Esophagus muscularis mucosa (tissue), 4 donors: ENCODE measurements around the gene DNMT3B. TPM values are rescaled to one million over a fixed set of nuclear protein-coding genes. Genes with fewer than 3 reads are reported as not detected.

ENCODE experiments used
- DNase-seq: peaks from one replicate; pipeline ENCODE4 v3.0.0-alpha.2; 2017; ENCODE audit errors: extremely low spot score
- H3K27ac ChIP-seq, 4 donors: fragments of 200-600 bp; sonication (generic); replicated peaks in 1 of 4; 1 replicate in 3 of 4; 2 replicates in 1 of 4; pipeline ENCODE4 v1.5.1; 2016 to 2019; ENCODE audit warnings: mild to moderate bottlenecking in 1 of 4
- H3K27me3 ChIP-seq, 4 donors: fragments of 200-600 bp; sonication (generic); one replicate each; pipeline versions ENCODE4 v1.5.1 to v1.6.0; 2016 to 2019
- H3K36me3 ChIP-seq, 4 donors: fragments of 200-600 bp; sonication (generic); one replicate each; pipeline ENCODE4 v1.5.1; 2016 to 2019
- H3K4me1 ChIP-seq, 4 donors: fragments of 200-600 bp; sonication (generic); one replicate each; pipeline ENCODE4 v1.5.1; 2016 to 2019
- H3K4me3 ChIP-seq, 4 donors: fragments of 200-600 bp; sonication (generic); 1 replicate in 2 of 4; 2 replicates in 2 of 4; pipeline ENCODE4 v1.5.1; 2016 to 2019; ENCODE audit warnings: mild to moderate bottlenecking in 4 of 4, moderate library complexity in 1 of 4
- H3K9me3 ChIP-seq, 4 donors: fragments of 200-600 bp; sonication (generic); 1 replicate in 3 of 4; 2 replicates in 1 of 4; pipeline ENCODE4 v1.5.1; 2016 to 2019
- EP300 ChIP-seq: sonication (generic); formaldehyde crosslinking; IDR thresholded peaks from one replicate; pipeline ENCODE4 v1.6.1; 2017; ENCODE audit warnings: antibody characterized with exemption
- POLR2A ChIP-seq: fragments of 450-650 bp; IDR thresholded peaks from one replicate; pipeline ENCODE4 v1.6.1; 2017; ENCODE audit warnings: antibody characterized with exemption, moderate library complexity, mild to moderate bottlenecking, low read depth
- POLR2AphosphoS5 ChIP-seq, 2 donors: sonication (generic); formaldehyde crosslinking; IDR thresholded peaks; one replicate each; pipeline ENCODE4 v1.6.1; 2017; ENCODE audit warnings: antibody characterized with exemption in 2 of 2
- WGBS: methylation state at CpG from one replicate; pipeline ENCODE4 v1.1.5; 2018; 5-methylcytosine and 5-hydroxymethylcytosine counted together
- intact Hi-C: fragments of 100-400 bp; cut with DNase I; formaldehyde crosslinking; loops from one replicate; pipeline ENCODE4 v1.15.1; 2023
- total RNA-seq, 4 donors: library from RNA; depleted of rRNA; stranded (reverse); fragments of >200 nt; gene quantifications; one replicate each; pipeline versions ENCODE4 v1.1.0 to v1.2.1, GENCODE V29; 2016
- TF ChIP-seq, protein P1 (sequence below), 3 experiments: fragments of 200-600 bp in 2 of 3; fragments of 450-650 bp in 1 of 3; sonication (generic) in 2 of 3; IDR thresholded peaks; one replicate each; pipeline ENCODE4 v1.5.1; 2017 to 2019; ENCODE audit warnings: antibody characterized with exemption in 3 of 3, mild to moderate bottlenecking in 2 of 3, moderate library complexity in 1 of 3

Gene DNMT3B
- total RNA-seq, 4 donors from 2014 or later = 0.40 to 0.97 (median 0.66) TPM

DNA sequence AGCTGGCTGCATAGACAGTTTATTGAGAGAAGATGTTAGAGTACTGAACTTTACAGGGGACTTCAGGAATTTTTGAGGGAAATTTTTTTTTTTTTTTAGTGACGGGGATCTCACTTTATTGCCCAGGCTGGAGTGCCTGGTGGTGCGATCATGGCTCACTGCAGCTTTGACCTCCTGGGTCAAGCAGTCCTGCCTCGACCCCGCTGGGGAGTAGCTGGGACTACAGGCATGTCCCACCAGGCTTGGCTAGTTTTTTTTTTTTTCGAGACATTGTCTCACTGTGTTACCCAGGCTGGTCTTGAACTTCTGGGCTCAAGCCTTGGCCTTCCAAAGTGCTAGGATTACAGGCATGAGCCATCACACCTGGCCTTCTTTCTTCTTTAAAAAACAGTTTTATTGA, 85.8 kb downstream of the DNMT3B start:
- peaks cover 0 to 4% (median 2%) of the 10 kb centered on the region in 4 donors for H3K4me1 ChIP-seq
- DNase-seq = no peak
- H3K9me3 ChIP-seq = no peaks in the 10 kb centered on the region
- H3K27me3 ChIP-seq = no peaks in the 10 kb centered on the region
- intact Hi-C loops = no loop called here
- H3K36me3 ChIP-seq = peaks cover 45 to 82% (median 73%) of the 10 kb centered on the region in 4 donors
- no peak for TF ChIP-seq EP300
- no peak for TF ChIP-seq POLR2AphosphoS5 (IDR thresholded peaks at IDR 0.05)
- TF ChIP-seq POLR2A = no peak
- TF ChIP-seq, protein P1, sequence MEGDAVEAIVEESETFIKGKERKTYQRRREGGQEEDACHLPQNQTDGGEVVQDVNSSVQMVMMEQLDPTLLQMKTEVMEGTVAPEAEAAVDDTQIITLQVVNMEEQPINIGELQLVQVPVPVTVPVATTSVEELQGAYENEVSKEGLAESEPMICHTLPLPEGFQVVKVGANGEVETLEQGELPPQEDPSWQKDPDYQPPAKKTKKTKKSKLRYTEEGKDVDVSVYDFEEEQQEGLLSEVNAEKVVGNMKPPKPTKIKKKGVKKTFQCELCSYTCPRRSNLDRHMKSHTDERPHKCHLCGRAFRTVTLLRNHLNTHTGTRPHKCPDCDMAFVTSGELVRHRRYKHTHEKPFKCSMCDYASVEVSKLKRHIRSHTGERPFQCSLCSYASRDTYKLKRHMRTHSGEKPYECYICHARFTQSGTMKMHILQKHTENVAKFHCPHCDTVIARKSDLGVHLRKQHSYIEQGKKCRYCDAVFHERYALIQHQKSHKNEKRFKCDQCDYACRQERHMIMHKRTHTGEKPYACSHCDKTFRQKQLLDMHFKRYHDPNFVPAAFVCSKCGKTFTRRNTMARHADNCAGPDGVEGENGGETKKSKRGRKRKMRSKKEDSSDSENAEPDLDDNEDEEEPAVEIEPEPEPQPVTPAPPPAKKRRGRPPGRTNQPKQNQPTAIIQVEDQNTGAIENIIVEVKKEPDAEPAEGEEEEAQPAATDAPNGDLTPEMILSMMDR (IDR thresholded peaks at IDR 0.05) = no peak
- H3K27ac ChIP-seq = no peak overlapping the region
- no peak overlapping the region for H3K4me3 ChIP-seq
- 87% methylated on average over 5 of the region's 5 CpGs for WGBS

DNA sequence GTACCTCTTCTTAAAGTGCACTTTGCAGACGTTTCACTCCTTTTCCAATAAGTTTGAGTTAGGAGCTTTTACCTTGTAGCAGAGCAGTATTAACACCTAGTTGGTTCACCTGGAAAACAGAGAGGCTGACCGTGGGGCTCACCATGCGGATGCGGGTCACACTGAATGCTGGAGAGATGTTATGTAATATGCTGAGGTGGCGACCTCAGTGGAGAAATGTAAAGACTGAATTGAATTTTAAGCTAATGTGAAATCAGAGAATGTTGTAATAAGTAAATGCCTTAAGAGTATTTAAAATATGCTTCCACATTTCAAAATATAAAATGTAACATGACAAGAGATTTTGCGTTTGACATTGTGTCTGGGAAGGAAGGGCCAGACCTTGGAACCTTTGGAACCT, 86.7 kb downstream of the DNMT3B start:
- no peaks in the 10 kb centered on the region for H3K9me3 ChIP-seq
- TF ChIP-seq, protein P1 (IDR thresholded peaks at IDR 0.05) = no peak
- TF ChIP-seq POLR2AphosphoS5 (IDR thresholded peaks at IDR 0.05) (no peak), EP300 (no peak), POLR2A (no peak)
- no peak overlapping the region for H3K27ac ChIP-seq
- no peaks in the 10 kb centered on the region for H3K27me3 ChIP-seq
- no peak overlapping the region for H3K4me3 ChIP-seq
- WGBS = 78% methylated on average over 6 of the region's 6 CpGs
- intact Hi-C loops = no loop called here
- peaks cover 0 to 4% (median 2%) of the 10 kb centered on the region in 4 donors for H3K4me1 ChIP-seq
- peaks cover 49 to 86% (median 74%) of the 10 kb centered on the region in 4 donors for H3K36me3 ChIP-seq
- DNase-seq = no peak

DNA sequence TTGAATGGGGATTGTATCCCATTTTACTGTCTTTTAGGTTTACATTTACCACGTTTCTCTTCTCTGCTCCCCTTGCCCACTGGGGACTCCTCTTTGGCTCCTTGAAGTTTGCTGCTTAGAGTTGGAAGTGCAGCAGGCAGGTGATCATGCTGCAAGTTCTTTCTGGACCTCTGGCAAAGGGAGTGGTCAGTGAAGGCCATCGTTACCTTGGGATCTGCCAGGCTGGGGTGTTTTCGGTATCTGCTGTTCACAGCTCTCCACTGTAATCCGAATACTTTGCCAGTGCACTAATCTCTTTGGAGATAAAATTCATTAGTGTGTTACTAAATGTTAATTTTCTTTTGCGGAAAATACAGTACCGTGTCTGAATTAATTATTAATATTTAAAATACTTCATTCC, 87.4 kb downstream of the DNMT3B start:
- DNase-seq = no peak
- peaks cover 49 to 87% (median 78%) of the 10 kb centered on the region in 4 donors for H3K36me3 ChIP-seq
- intact Hi-C loops = no loop called here
- H3K27ac ChIP-seq = no peak overlapping the region
- TF ChIP-seq POLR2AphosphoS5 (IDR thresholded peaks at IDR 0.05) = no peak
- TF ChIP-seq, protein P1 (IDR thresholded peaks at IDR 0.05) = no peak
- no peak for TF ChIP-seq EP300
- TF ChIP-seq POLR2A = no peak
- H3K4me1 ChIP-seq = peaks cover 0 to 4% (median 2%) of the 10 kb centered on the region in 4 donors
- H3K9me3 ChIP-seq = no peaks in the 10 kb centered on the region
- WGBS = 91% methylated on average over 6 of the region's 6 CpGs
- no peaks in the 10 kb centered on the region for H3K27me3 ChIP-seq
- H3K4me3 ChIP-seq = no peak overlapping the region

DNA sequence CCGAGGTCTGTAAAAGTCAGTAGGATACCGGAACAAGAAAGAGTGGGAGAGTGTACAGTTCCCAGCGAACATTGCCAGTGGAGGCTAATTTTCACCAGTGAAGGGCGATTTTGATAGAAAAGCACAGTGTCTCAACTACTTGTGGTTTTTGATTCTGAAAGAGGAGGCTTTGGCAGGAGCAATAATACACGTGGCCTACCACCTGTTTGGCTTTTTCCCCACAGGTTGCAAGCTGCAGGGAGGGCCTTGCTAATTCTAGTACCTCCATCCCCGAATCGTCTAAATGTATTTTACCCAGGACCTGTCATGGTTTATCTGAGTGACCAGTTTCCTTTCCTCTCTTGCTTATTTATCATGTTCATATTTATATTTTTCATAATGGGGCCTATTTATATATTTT, 93.2 kb downstream of the DNMT3B start:
- intact Hi-C loops = no loop called here
- Histone ChIP-seq H3K36me3 (peaks cover 10 to 66% (median 37%) of the 10 kb centered on the region in 4 donors), H3K27ac (no peak overlapping the region), H3K4me3 (no peak overlapping the region), H3K27me3 (no peaks in the 10 kb centered on the region), H3K9me3 (no peaks in the 10 kb centered on the region), H3K4me1 (no peaks in the 10 kb centered on the region)
- DNase-seq = no peak
- TF ChIP-seq, protein P1 (IDR thresholded peaks at IDR 0.05) = no peak
- 91% methylated on average over 7 of the region's 7 CpGs for WGBS

DNA sequence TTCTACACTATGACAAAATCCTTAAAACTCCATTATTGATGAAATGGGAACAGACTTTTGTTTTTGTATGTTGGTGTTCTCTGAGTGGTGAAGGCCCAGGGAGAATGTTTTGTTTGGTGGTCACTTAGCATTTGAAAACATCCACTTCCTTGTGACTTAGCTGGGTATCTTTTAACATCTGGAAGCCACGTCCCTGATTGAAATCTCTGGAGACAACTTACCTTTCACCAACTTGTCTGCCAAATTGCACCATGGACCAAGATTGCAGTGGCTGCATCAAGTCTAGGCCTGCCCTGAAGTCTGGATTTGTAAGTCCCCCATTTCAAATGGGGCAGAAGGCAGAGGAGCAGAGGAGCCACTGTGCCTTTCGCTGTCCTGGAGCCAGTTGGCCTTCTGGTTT, 96.0 kb downstream of the DNMT3B start:
- Histone ChIP-seq H3K36me3 (peaks cover 7 to 45% (median 16%) of the 10 kb centered on the region in 4 donors), H3K4me3 (no peak overlapping the region), H3K27me3 (no peaks in the 10 kb centered on the region), H3K4me1 (no peaks in the 10 kb centered on the region), H3K9me3 (no peaks in the 10 kb centered on the region), H3K27ac (no peak overlapping the region)
- no peak for TF ChIP-seq POLR2AphosphoS5 (IDR thresholded peaks at IDR 0.05)
- TF ChIP-seq, protein P1 (IDR thresholded peaks at IDR 0.05) = no peak
- no peak for TF ChIP-seq POLR2A
- no peak for TF ChIP-seq EP300
- DNase-seq = no peak
- WGBS = 71% methylated on average over 2 of the region's 2 CpGs
- intact Hi-C loops = no loop called here
